Stimulated activated CD8-positive, alpha-beta memory T cell treated with anti-CD3 and anti-CD28 coated beads, Interleukin-15, amount 100 ng/mL, for 4 hours (primary cell): ENCODE results near the gene RYK.
"Not testable (repeated sequence)": the region's sequence is repeated elsewhere in the genome, so short reads cannot be mapped to it uniquely, and the experiment has no call there.

Source experiments
- DNase-seq, 2 donors: peaks; one replicate each; pipeline ENCODE4 v3.0.0-alpha.2; 2020; ENCODE audit warnings: low read depth in 2 of 2

Gene RYK

GRCh38 chr3:134255404-134255803, 4.7 kb upstream of the RYK start:
- DNase-seq = no peak

DNA sequence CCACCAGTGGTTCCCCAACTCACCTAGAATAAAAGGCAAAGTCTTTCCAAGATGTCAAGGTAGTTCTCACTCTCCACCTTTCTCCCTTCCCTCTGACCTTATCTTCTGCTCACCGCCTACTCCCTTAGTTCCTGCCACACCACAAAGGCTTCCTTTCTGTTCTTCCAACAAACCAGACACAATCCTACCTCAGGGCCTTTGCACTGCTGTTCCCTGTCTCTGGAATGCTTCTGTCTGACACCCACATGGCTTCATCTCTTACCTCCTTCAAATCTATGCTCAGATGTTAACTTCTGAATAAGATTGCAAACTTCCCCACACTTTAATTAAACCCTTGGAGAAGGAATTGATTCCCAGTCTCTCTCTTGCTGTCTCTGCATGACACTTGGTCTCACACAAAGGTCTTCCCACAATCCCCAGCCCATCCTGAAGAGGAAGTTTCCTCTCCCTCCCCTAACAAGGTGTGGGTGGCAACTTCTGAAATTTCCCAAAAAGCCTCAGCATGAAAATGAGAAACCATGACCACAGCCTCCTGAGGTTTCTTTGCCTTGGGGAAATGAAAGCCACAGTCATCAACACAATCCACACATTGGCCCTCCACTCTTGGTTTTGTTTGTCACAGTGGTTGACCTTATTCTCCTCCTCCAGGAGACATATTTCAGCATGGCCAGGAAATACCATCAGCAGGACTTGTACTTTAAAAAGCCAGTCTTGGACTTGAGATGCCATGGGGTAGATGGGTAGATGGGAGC, 3.0 kb upstream of the RYK start:
- DNase-seq = no peak

- DNase-seq = no peak
Measured at GRCh38 chr3:134252766-134253165, 2.1 kb upstream of the RYK start.

GRCh38 chr3:134251731-134252391, 1.2 kb upstream of the RYK start:
- DNase-seq = no peak

DNA sequence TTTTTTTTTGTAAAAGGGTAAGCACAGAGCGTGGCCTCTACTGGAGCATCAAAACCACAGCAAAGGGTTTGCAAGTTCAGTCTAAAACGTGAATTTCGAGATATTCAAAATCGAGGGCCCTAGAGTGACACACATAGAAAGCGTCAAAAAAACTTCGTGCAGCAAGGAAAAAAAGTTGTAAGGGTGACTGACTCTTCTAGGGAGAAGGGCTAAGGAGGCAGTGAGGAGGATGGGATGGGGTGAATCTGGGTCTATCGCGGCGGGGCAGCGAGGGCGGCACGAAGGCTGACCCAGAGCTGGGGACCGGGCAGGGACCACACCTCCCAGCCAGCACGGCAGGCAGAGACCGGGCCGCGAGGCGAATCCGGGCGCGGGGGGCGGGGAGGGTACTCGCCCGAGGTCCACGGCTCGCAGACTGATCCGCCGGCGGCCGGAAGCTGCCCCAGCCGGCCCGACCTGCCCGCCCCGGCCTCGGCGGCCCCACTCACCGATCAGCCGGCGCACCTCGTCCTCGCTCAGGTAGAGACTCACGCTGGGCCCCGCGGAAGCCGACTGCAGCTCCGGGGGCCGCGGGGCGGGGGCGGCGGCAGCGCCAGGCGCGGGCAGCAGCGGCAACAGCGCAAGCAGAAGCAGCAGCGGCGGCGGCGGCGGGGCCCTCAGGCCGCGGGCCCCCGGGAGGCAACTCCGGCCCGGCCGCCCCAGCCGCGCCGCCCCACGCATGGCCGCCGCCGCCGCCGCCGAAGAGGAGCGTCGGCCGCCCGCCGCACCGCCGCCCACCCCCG, 533 bp downstream of the RYK start:
- DNase-seq = peak; percentile 9 to 26

DNA sequence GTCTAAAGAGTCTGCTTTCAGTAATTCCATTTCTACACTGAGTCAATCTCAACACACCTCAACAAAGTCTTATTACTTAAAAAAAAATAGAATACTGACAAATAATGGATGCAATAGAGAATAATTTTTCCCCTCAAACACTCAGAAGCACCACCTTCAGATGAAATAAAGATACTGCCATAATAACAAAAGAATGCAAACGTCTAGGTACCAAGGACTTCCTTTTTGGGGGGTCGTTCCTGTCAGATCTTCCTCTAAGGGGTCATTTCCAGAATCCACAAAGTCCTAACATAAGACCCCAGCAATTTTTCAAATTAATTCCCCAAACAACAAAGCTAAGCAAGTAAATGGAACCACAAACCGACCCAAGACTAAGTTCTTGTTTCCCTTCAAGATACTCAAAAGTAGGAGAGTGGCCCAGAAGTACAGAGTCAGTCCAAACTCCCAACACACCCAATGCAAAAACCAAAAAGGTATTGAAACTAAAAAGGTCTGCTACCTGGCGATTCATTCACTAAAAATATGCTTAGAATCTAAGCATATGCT, 1.3 kb downstream of the RYK start:
- DNase-seq = no peak

- no peak for DNase-seq
Measured at GRCh38 chr3:134244921-134245320, 5.7 kb downstream of the RYK start.

DNA sequence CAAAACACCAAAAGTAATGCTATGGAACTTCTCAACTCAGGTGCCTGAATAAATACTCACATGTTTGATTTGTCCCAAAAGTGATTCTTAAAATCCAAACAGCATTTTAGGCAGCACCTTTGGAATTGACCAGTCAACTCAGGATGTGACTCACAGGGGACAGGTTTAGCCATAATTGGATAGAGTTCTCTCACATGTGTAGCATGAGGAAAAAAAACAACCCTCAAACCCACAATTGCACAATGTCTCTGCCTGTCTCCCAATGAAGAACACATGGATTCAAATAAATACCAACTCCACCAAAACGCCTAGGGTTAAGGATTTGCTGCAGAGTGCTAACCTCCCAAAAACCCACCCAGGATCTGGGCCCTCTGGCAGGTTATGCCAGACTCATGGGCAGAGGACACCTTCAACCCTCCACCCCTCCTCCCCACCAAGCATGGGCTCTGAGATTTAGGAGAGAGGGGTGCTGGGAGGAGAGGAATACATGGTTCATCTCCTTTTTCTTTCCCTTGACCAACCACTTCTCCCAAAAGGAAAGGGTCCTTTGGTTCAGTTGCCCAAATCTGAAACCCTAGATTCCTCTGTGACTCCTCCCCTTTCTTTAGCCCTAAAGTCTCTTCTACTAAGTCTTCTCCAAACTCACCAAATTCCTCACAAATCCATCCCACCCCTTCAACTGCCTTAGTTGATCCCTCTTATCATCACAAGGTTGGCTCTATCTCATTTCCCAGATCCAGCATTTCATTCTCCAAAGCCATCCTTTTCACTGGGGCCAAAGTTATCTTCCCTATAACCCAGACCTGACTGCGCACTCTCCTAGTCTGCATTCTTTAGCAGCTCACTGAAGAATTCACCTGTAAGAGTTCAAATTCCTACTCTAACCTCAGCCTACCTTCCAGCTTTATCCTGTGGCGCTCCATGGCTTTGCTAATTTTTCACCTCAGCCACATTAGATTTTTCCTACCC, 7.7 kb downstream of the RYK start:
- no peak for DNase-seq

GRCh38 chr3:134239538-134239937, 11.1 kb downstream of the RYK start:
- no peak for DNase-seq

DNA sequence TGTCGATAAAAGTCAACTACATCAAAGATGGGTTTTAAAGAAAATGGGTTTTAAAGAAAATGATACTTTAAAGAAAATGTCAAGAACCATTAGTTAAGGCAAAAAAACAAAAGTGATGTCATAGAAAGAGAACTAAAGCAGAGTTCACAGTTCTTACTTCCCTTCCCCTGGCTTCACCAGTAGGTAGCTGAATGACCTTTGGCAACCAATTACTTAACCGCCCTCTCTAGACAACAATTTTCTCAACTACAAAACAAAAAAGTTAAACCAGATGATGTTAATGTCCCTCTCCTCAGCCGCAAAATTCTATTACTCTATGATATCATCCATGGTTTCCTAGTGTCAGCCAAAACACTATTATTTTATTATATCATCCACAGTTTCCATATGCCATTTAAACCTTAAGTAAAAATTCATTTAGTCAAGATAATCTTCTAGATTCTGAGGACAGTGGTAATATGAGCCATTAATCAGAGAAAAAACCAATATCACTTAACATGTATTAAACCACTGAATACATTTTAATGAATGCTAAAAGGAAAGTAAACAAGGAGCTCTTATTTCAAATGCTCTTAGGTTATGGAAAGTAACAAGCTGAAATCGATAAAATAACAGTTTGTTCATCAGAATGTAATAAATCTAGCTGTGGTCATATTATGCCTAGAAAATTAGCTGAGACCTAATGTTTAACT, 13.1 kb downstream of the RYK start:
- no peak for DNase-seq

- no peak for DNase-seq
Measured at GRCh38 chr3:134236505-134237170, 14.0 kb downstream of the RYK start.

- no peak for DNase-seq
Measured at GRCh38 chr3:134235577-134236076, 15.0 kb downstream of the RYK start.

- no peak for DNase-seq
Measured at GRCh38 chr3:134232951-134233350, 17.7 kb downstream of the RYK start.

- DNase-seq = no peak
Measured at GRCh38 chr3:134232151-134232550, 18.5 kb downstream of the RYK start.

DNA sequence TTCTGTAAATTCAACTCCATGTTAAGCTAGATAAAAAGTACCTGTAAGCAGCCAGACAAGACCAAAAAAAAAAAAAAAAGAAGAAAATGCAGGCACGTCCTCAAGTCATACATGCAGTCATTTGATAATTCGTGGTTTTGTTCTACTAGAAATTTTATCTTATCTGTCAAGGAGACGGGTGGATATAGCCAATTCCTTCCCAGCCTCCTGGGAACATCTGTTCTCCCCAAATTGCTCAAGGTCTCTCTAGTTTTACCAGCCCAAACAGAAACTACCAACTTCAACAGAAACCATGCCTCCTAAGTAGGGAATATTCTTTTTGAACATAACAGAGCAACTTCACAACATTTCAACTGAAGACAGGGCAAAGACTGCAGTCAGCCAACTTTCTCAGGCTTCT, 19.5 kb downstream of the RYK start:
- no peak for DNase-seq

DNA sequence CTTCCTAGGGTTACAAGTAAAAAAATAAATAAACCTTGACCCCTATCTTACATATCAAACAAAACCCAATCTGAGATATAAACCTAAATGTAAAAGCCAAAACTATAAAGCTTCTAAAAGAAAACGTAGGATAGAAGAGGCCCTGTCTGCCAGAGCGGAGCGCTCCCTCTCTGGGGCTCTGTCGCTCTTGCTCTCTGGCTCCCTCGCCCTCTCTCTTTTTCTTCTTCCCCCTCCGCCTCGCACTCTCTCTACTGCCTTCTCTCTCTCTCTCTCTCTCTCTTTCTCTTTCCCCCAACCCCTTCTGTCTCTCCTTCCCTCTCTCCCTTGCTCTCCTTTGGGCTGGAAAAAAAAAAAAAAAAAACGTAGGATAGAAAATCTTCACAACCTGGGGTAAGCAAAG, 21.6 kb downstream of the RYK start:
- no peak for DNase-seq

- no peak for DNase-seq
Measured at GRCh38 chr3:134228479-134228878, 22.2 kb downstream of the RYK start.

DNA sequence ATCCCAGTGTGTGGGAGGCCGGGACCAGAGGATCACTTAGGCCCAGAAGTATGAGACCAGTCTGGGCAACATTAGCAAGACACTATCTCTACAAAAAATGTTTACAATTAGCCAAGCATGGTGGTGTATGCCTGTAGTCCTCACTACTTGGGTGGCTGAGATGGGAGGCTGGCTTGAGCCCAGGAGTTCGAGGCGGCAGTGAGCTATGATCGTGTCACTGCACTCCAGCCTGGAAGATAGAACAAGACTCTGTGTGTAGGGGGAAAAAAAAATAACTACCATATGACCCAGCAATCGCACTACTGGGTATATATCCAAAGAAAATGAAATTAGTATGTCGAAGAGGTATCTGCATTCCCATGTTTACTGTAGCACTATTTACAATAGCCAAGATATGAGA, 22.6 kb downstream of the RYK start:
- no peak for DNase-seq

- DNase-seq = not testable (repeated sequence)
Measured at GRCh38 chr3:134224796-134225156, 25.9 kb downstream of the RYK start.

GRCh38 chr3:134222835-134223234, 27.8 kb downstream of the RYK start:
- no peak for DNase-seq
